GM18868 (cell line): ENCODE data around the gene NPAS2.

Experiments used
- ATAC-seq: cut with Tn5 transposase; IDR thresholded peaks from one replicate; pipeline ENCODE4 v1.9.1; 2021; ENCODE audit warnings: mild to moderate bottlenecking, moderate library complexity; ENCODE audit not compliant: unreplicated experiment

NPAS2 gene

GRCh38 chr2:100936972-100937542, 117.1 kb downstream of the NPAS2 start:
- no peak for ATAC-seq

GRCh38 chr2:100938031-100939026, 118.4 kb downstream of the NPAS2 start:
- ATAC-seq = no peak

- ATAC-seq = no peak
These were observed 119.5 kb downstream of the NPAS2 start for GRCh38 chr2:100939445-100939844.

- no peak for ATAC-seq
These were observed 120.3 kb downstream of the NPAS2 start for GRCh38 chr2:100940240-100940639.

GRCh38 chr2:100940766-100941645, 121.1 kb downstream of the NPAS2 start:
- no peak for ATAC-seq

- ATAC-seq = no peak
These were observed 121.8 kb downstream of the NPAS2 start for GRCh38 chr2:100941646-100942240.

- ATAC-seq = no peak
These were observed 124.9 kb downstream of the NPAS2 start for GRCh38 chr2:100944617-100945432.

- no peak for ATAC-seq
These were observed 125.4 kb downstream of the NPAS2 start for GRCh38 chr2:100945433-100945740.

GRCh38 chr2:100945930-100946607, 126.1 kb downstream of the NPAS2 start:
- no peak for ATAC-seq

GRCh38 chr2:100948942-100949811, 129.2 kb downstream of the NPAS2 start:
- no peak for ATAC-seq

- ATAC-seq = no peak
These were observed 132.6 kb downstream of the NPAS2 start for GRCh38 chr2:100952512-100952911.

GRCh38 chr2:100953406-100954043, 133.6 kb downstream of the NPAS2 start:
- ATAC-seq = no peak

- ATAC-seq = no peak
These were observed 134.1 kb downstream of the NPAS2 start for GRCh38 chr2:100954044-100954420.

GRCh38 chr2:100955226-100955625, 135.3 kb downstream of the NPAS2 start:
- ATAC-seq = no peak

GRCh38 chr2:100956081-100956480, 136.1 kb downstream of the NPAS2 start:
- no peak for ATAC-seq

- no peak for ATAC-seq
These were observed 138.2 kb downstream of the NPAS2 start for GRCh38 chr2:100957996-100958653.

- no peak for ATAC-seq
These were observed 139.4 kb downstream of the NPAS2 start for GRCh38 chr2:100959225-100959880.
